Fibroblast of lung (primary cell): ENCODE data around the gene EVI2B.

Source experiments
- CTCF ChIP-seq, 2 donors: IDR thresholded peaks in 1 of 2; conservative IDR thresholded peaks in 1 of 2; 1 replicate in 1 of 2; 2 replicates in 1 of 2; pipeline ENCODE4 v1.5.1; 2011 to 2012; ENCODE audit warnings: low read length in 2 of 2, control low read depth in 1 of 2, inconsistent platforms in 1 of 2, low read depth in 1 of 2, mild to moderate bottlenecking in 1 of 2
- EZH2 ChIP-seq: IDR thresholded peaks from 2 replicates; pipeline ENCODE4 v1.5.1; 2012; ENCODE audit warnings: low read length, control low read depth, mild to moderate bottlenecking; ENCODE audit errors: missing control alignments

- no peak for TF ChIP-seq CTCF (conservative IDR thresholded peaks at IDR 0.05 in 1 of 2, IDR thresholded peaks at IDR 0.05 in 1 of 2; ENCODE audit: low read depth in 1 of 2, low read length in 2 of 2)
- TF ChIP-seq EZH2: no peak
Measured at GRCh38 chr17:31310260-31310659, 3.6 kb downstream of the EVI2B start.
